ENCODE results near the gene TAAR2. TPM values are rescaled to one million over a fixed set of nuclear protein-coding genes. Genes with fewer than 3 reads are reported as not detected.

The TAAR2 gene
- total and polyA plus RNA-seq, 2 of the 8 experiments (the other 6 are each of a cell fraction or from before 2014, with no cell fraction given): not detected

- TF ChIP-seq YY1 (IDR thresholded peaks at IDR 0.05; ENCODE audit: low read depth, low read length) (no peak), CBX8 (IDR thresholded peaks at IDR 0.05; ENCODE audit: borderline replicate concordance, low read depth, low read length) (no peak), BRCA1 (IDR thresholded peaks at IDR 0.05; ENCODE audit: low read depth, low read length) (no peak), CHD1 (IDR thresholded peaks at IDR 0.05; ENCODE audit: low read depth, low read length) (no peak), POU5F1 (IDR thresholded peaks at IDR 0.05; ENCODE audit: low read depth, low read length) (no peak), FOSL1 (IDR thresholded peaks at IDR 0.05; ENCODE audit: insufficient read depth, low read depth, low read length) (no peak), MAFK (IDR thresholded peaks at IDR 0.05; ENCODE audit: low read depth, low read length) (no peak), ASH2L (IDR thresholded peaks at IDR 0.05; ENCODE audit: low read length) (no peak), E2F6 (IDR thresholded peaks at IDR 0.05) (no peak)
Observed at GRCh38 chr6:132614554-132614953, 9.5 kb downstream of the TAAR2 start (continued).
